Measurements from ENCODE around the gene VWA5B1.

Gene VWA5B1

DNA sequence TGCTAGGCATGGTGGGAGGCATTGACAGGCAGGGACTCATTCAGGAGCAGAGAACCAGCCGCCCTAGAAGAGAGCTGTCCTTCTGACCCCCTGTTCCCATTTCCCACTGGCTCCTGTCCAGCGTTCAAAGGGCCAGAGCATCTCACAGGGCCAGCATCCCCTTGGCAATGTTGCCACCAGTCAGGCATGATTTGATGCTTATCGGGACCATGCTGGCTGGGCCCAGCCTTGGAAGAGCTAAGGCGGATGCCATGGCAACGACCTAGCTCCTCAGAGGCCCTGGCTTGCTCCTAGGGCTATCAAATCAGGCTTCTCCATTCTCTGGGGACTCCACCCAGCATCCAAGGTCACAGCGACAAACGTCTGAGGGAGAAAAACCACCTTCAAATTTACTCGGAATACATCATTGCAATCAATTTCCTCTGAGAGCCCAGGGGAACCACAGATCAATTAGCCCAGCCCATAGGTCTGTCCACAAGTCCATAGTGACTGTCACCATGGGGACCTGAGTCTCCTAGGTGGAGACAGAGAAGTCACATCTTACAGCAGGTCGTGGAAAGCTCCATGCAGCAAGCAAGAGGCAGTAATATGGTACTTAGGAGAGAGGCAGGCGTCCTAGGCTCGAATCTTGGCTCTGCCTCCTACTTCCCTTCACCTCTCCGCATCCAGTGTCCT lies 14.1 kb upstream of the VWA5B1 start:
- no peaks in the 10 kb centered on the region for H3K27me3 ChIP-seq (ENCODE audit: insufficient read depth, low read length, poor library complexity)
- H3K27ac ChIP-seq (ENCODE audit: low read depth, low read length) = no peak overlapping the region
- no peak overlapping the region for H2BK5ac ChIP-seq (ENCODE audit: low read length)
- no peak overlapping the region for H4K8ac ChIP-seq (ENCODE audit: low read depth, low read length)
- H3K4me1 ChIP-seq (ENCODE audit: control insufficient read depth, low read depth, low read length) = peaks cover 11% of the 10 kb centered on the region
- H4K5ac ChIP-seq (ENCODE audit: low read length) = no peak overlapping the region
- H3K56ac ChIP-seq (ENCODE audit: low read length) = no peak overlapping the region
- no peak overlapping the region for H2BK15ac ChIP-seq (replicated peaks; ENCODE audit: low read depth)
- no peak overlapping the region for H3K4ac ChIP-seq (ENCODE audit: low read depth, low read length)
- H3K79me1 ChIP-seq (ENCODE audit: low read length) = no peaks in the 10 kb centered on the region
- no peak overlapping the region for H3K23ac ChIP-seq (ENCODE audit: low read length)
- H3K79me2 ChIP-seq (ENCODE audit: control insufficient read depth, insufficient read depth, low read length) = no peaks in the 10 kb centered on the region
- no peak overlapping the region for H3K4me2 ChIP-seq (ENCODE audit: low read length)
- no peak overlapping the region for H2AK5ac ChIP-seq (ENCODE audit: low read length)
- no CpG with 5 or more reads among the region's 12 CpGs for WGBS (ENCODE audit: extremely low coverage, insufficient coverage, low lambda C conversion rate)
- no peaks in the 10 kb centered on the region for H3K36me3 ChIP-seq (ENCODE audit: control insufficient read depth, insufficient read depth, low read length)
- DNase-seq = no peak
- no peak overlapping the region for H3K4me3 ChIP-seq (ENCODE audit: low read length)
- H2BK120ac ChIP-seq (ENCODE audit: low read depth, low read length) = no peak overlapping the region
- H3K18ac ChIP-seq (ENCODE audit: low read length) = no peak overlapping the region
- H3K9ac ChIP-seq (ENCODE audit: low read length) = no peak overlapping the region

DNA sequence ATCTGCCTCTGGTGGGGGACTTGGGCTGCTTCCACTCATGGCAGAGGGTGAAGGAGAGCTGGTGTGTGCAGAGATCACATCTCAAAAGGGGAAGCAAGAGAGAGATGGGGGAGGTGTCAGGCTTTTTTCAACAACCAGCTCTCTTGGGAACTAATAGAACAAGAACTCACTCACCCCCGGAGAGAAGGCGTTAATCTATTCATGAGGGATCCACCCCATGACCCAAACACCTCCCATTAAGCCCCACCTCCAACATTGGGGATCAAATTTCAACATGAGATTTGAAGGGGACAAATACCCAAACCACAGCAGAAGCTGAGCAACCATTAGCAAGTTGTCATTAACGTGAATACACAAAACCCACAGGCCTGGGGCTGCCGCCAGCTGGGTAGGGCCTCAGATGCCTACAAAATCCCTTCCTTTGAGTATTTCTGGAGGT lies 12.0 kb upstream of the VWA5B1 start:
- H3K9ac ChIP-seq (ENCODE audit: low read length) = no peak overlapping the region
- peaks cover 13% of the 10 kb centered on the region for H3K4me1 ChIP-seq (ENCODE audit: control insufficient read depth, low read depth, low read length)
- H3K79me2 ChIP-seq (ENCODE audit: control insufficient read depth, insufficient read depth, low read length) = no peaks in the 10 kb centered on the region
- no peak overlapping the region for H4K8ac ChIP-seq (ENCODE audit: low read depth, low read length)
- H2BK15ac ChIP-seq (replicated peaks; ENCODE audit: low read depth) = no peak overlapping the region
- no peak overlapping the region for H2AK5ac ChIP-seq (ENCODE audit: low read length)
- no peak overlapping the region for H3K4ac ChIP-seq (ENCODE audit: low read depth, low read length)
- no peak overlapping the region for H4K5ac ChIP-seq (ENCODE audit: low read length)
- no peak overlapping the region for H3K27ac ChIP-seq (ENCODE audit: low read depth, low read length)
- WGBS (ENCODE audit: extremely low coverage, insufficient coverage, low lambda C conversion rate) = no CpG with 5 or more reads among the region's 4 CpGs
- no peak overlapping the region for H3K18ac ChIP-seq (ENCODE audit: low read length)
- H3K56ac ChIP-seq (ENCODE audit: low read length) = no peak overlapping the region
- H3K79me1 ChIP-seq (ENCODE audit: low read length) = no peaks in the 10 kb centered on the region
- no peak overlapping the region for H3K4me3 ChIP-seq (ENCODE audit: low read length)
- no peaks in the 10 kb centered on the region for H3K36me3 ChIP-seq (ENCODE audit: control insufficient read depth, insufficient read depth, low read length)
- H2BK5ac ChIP-seq (ENCODE audit: low read length) = no peak overlapping the region
- peak; percentile 88 for DNase-seq
- no peak overlapping the region for H3K4me2 ChIP-seq (ENCODE audit: low read length)
- H3K27me3 ChIP-seq (ENCODE audit: insufficient read depth, low read length, poor library complexity) = no peaks in the 10 kb centered on the region
- H3K23ac ChIP-seq (ENCODE audit: low read length) = no peak overlapping the region
- no peak overlapping the region for H2BK120ac ChIP-seq (ENCODE audit: low read depth, low read length)

- Histone ChIP-seq H3K27ac (ENCODE audit: low read depth, low read length) (no peak overlapping the region), H4K8ac (ENCODE audit: low read depth, low read length) (no peak overlapping the region), H3K27me3 (ENCODE audit: insufficient read depth, low read length, poor library complexity) (no peaks in the 10 kb centered on the region), H2BK15ac (replicated peaks; ENCODE audit: low read depth) (no peak overlapping the region), H3K9ac (ENCODE audit: low read length) (no peak overlapping the region), H2BK120ac (ENCODE audit: low read depth, low read length) (no peak overlapping the region), H3K4ac (ENCODE audit: low read depth, low read length) (no peak overlapping the region), H3K23ac (ENCODE audit: low read length) (no peak overlapping the region), H3K79me2 (ENCODE audit: control insufficient read depth, insufficient read depth, low read length) (no peaks in the 10 kb centered on the region), H4K5ac (ENCODE audit: low read length) (no peak overlapping the region), H3K79me1 (ENCODE audit: low read length) (no peaks in the 10 kb centered on the region), H3K56ac (ENCODE audit: low read length) (no peak overlapping the region), H2BK5ac (ENCODE audit: low read length) (no peak overlapping the region), H3K18ac (ENCODE audit: low read length) (no peak overlapping the region), H3K4me1 (ENCODE audit: control insufficient read depth, low read depth, low read length) (peaks cover 13% of the 10 kb centered on the region), H3K4me2 (ENCODE audit: low read length) (no peak overlapping the region), H2AK5ac (ENCODE audit: low read length) (peak overlapping the region; percentile 6), H3K36me3 (ENCODE audit: control insufficient read depth, insufficient read depth, low read length) (no peaks in the 10 kb centered on the region), H3K4me3 (ENCODE audit: low read length) (no peak overlapping the region)
- peak; percentile 73 for DNase-seq
- WGBS (ENCODE audit: extremely low coverage, insufficient coverage, low lambda C conversion rate) = no CpG with 5 or more reads among the region's 7 CpGs
Measured at GRCh38 chr1:20279509-20279908, 11.2 kb upstream of the VWA5B1 start.

DNA sequence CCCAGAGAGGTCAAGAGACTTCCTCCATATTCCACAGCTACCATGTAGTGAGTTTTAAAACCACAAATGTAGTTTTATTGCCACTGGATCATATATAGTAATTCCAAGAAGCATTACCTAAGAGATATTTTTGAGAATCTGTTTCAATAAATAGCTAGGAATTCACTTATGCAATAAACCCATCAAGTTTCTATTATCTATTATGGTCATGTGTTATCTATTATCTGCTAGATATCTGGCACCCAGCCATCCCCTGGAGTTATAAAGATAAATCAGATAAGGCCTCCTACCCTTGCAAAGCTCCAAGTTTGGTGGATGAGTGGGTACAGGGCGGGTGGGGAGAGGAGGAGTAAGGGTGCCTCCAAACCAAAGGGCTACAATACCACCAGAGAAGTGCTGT lies 10.3 kb upstream of the VWA5B1 start:
- Histone ChIP-seq H4K5ac (ENCODE audit: low read length) (no peak overlapping the region), H3K18ac (ENCODE audit: low read length) (no peak overlapping the region), H3K79me1 (ENCODE audit: low read length) (no peaks in the 10 kb centered on the region), H3K4me2 (ENCODE audit: low read length) (no peak overlapping the region), H3K4me1 (ENCODE audit: control insufficient read depth, low read depth, low read length) (peaks cover 13% of the 10 kb centered on the region), H4K8ac (ENCODE audit: low read depth, low read length) (no peak overlapping the region), H3K9ac (ENCODE audit: low read length) (no peak overlapping the region), H2BK120ac (ENCODE audit: low read depth, low read length) (no peak overlapping the region), H2BK15ac (replicated peaks; ENCODE audit: low read depth) (no peak overlapping the region), H3K56ac (ENCODE audit: low read length) (no peak overlapping the region), H2BK5ac (ENCODE audit: low read length) (no peak overlapping the region), H3K27me3 (ENCODE audit: insufficient read depth, low read length, poor library complexity) (no peaks in the 10 kb centered on the region), H3K79me2 (ENCODE audit: control insufficient read depth, insufficient read depth, low read length) (no peaks in the 10 kb centered on the region), H3K4ac (ENCODE audit: low read depth, low read length) (no peak overlapping the region), H3K23ac (ENCODE audit: low read length) (no peak overlapping the region), H3K4me3 (ENCODE audit: low read length) (no peak overlapping the region), H2AK5ac (ENCODE audit: low read length) (no peak overlapping the region), H3K27ac (ENCODE audit: low read depth, low read length) (no peak overlapping the region), H3K36me3 (ENCODE audit: control insufficient read depth, insufficient read depth, low read length) (no peaks in the 10 kb centered on the region)
- DNase-seq = no peak
- WGBS (ENCODE audit: extremely low coverage, insufficient coverage, low lambda C conversion rate) = no CpG with 5 or more reads among the region's 1 CpG

- Histone ChIP-seq H2BK120ac (ENCODE audit: low read depth, low read length) (no peak overlapping the region), H3K18ac (ENCODE audit: low read length) (no peak overlapping the region), H3K4me1 (ENCODE audit: control insufficient read depth, low read depth, low read length) (peaks cover 13% of the 10 kb centered on the region), H2BK5ac (ENCODE audit: low read length) (no peak overlapping the region), H3K23ac (ENCODE audit: low read length) (no peak overlapping the region), H3K79me2 (ENCODE audit: control insufficient read depth, insufficient read depth, low read length) (no peaks in the 10 kb centered on the region), H4K8ac (ENCODE audit: low read depth, low read length) (no peak overlapping the region), H4K5ac (ENCODE audit: low read length) (no peak overlapping the region), H3K27ac (ENCODE audit: low read depth, low read length) (no peak overlapping the region), H3K4me3 (ENCODE audit: low read length) (no peak overlapping the region), H3K4ac (ENCODE audit: low read depth, low read length) (no peak overlapping the region), H2BK15ac (replicated peaks; ENCODE audit: low read depth) (no peak overlapping the region), H3K9ac (ENCODE audit: low read length) (no peak overlapping the region), H3K27me3 (ENCODE audit: insufficient read depth, low read length, poor library complexity) (no peaks in the 10 kb centered on the region), H3K79me1 (ENCODE audit: low read length) (no peaks in the 10 kb centered on the region), H3K56ac (ENCODE audit: low read length) (no peak overlapping the region), H3K36me3 (ENCODE audit: control insufficient read depth, insufficient read depth, low read length) (no peaks in the 10 kb centered on the region), H2AK5ac (ENCODE audit: low read length) (no peak overlapping the region), H3K4me2 (ENCODE audit: low read length) (no peak overlapping the region)
- DNase-seq = no peak
- WGBS (ENCODE audit: extremely low coverage, insufficient coverage, low lambda C conversion rate) = no CpG with 5 or more reads among the region's 6 CpGs
Measured at GRCh38 chr1:20280906-20281305, 9.8 kb upstream of the VWA5B1 start.

- Histone ChIP-seq H3K4me3 (ENCODE audit: low read length) (no peak overlapping the region), H2BK120ac (ENCODE audit: low read depth, low read length) (no peak overlapping the region), H3K79me2 (ENCODE audit: control insufficient read depth, insufficient read depth, low read length) (no peaks in the 10 kb centered on the region), H3K4me2 (ENCODE audit: low read length) (no peak overlapping the region), H3K18ac (ENCODE audit: low read length) (no peak overlapping the region), H2AK5ac (ENCODE audit: low read length) (no peak overlapping the region), H4K5ac (ENCODE audit: low read length) (no peak overlapping the region), H3K27ac (ENCODE audit: low read depth, low read length) (no peak overlapping the region), H2BK15ac (replicated peaks; ENCODE audit: low read depth) (no peak overlapping the region), H3K36me3 (ENCODE audit: control insufficient read depth, insufficient read depth, low read length) (no peaks in the 10 kb centered on the region), H3K56ac (ENCODE audit: low read length) (no peak overlapping the region), H3K4ac (ENCODE audit: low read depth, low read length) (no peak overlapping the region), H3K9ac (ENCODE audit: low read length) (no peak overlapping the region), H3K23ac (ENCODE audit: low read length) (no peak overlapping the region), H2BK5ac (ENCODE audit: low read length) (no peak overlapping the region), H3K27me3 (ENCODE audit: insufficient read depth, low read length, poor library complexity) (no peaks in the 10 kb centered on the region), H3K79me1 (ENCODE audit: low read length) (no peaks in the 10 kb centered on the region), H4K8ac (ENCODE audit: low read depth, low read length) (no peak overlapping the region), H3K4me1 (ENCODE audit: control insufficient read depth, low read depth, low read length) (peaks cover 13% of the 10 kb centered on the region)
- DNase-seq = peak; percentile 69
- WGBS (ENCODE audit: extremely low coverage, insufficient coverage, low lambda C conversion rate) = no CpG with 5 or more reads among the region's 2 CpGs
Measured at GRCh38 chr1:20281801-20282200, 8.9 kb upstream of the VWA5B1 start.
